ENCODE measurements around the gene SYNGR3. TPM values are rescaled to one million over a fixed set of nuclear protein-coding genes. Genes with fewer than 3 reads are reported as not detected.
A peak's percentile ranks its signal among the peaks of the same experiment; 100 is the strongest.

Gene SYNGR3
- total and polyA plus RNA-seq, 9 donors: 0.42 to 4.0 (median 0.87) TPM

- Histone ChIP-seq H3K27me3 (no peaks in the 10 kb centered on the region), H3K36me3 (no peaks in the 10 kb centered on the region), H3K4me3 (no peak overlapping the region), H3K9me3 (no peaks in the 10 kb centered on the region), H3K4me1 (ENCODE audit: insufficient read depth) (peaks cover 7% of the 10 kb centered on the region), H3K27ac (no peak overlapping the region)
- TF ChIP-seq, protein P1, sequence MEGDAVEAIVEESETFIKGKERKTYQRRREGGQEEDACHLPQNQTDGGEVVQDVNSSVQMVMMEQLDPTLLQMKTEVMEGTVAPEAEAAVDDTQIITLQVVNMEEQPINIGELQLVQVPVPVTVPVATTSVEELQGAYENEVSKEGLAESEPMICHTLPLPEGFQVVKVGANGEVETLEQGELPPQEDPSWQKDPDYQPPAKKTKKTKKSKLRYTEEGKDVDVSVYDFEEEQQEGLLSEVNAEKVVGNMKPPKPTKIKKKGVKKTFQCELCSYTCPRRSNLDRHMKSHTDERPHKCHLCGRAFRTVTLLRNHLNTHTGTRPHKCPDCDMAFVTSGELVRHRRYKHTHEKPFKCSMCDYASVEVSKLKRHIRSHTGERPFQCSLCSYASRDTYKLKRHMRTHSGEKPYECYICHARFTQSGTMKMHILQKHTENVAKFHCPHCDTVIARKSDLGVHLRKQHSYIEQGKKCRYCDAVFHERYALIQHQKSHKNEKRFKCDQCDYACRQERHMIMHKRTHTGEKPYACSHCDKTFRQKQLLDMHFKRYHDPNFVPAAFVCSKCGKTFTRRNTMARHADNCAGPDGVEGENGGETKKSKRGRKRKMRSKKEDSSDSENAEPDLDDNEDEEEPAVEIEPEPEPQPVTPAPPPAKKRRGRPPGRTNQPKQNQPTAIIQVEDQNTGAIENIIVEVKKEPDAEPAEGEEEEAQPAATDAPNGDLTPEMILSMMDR (IDR thresholded peaks at IDR 0.05): no peak
- TF ChIP-seq POLR2A (IDR thresholded peaks at IDR 0.05): no peak
- TF ChIP-seq EP300 (IDR thresholded peaks at IDR 0.05): no peak
- intact Hi-C loops (cut with DNase I): no loop called here
- 0 to 2% (median 1%) methylated on average over 6 to 25 of the region's 25 CpGs for WGBS, 3 donors
- DNase-seq: no peak
Measured at GRCh38 chr16:1990101-1990350, 256 bp downstream of the SYNGR3 start.

DNA sequence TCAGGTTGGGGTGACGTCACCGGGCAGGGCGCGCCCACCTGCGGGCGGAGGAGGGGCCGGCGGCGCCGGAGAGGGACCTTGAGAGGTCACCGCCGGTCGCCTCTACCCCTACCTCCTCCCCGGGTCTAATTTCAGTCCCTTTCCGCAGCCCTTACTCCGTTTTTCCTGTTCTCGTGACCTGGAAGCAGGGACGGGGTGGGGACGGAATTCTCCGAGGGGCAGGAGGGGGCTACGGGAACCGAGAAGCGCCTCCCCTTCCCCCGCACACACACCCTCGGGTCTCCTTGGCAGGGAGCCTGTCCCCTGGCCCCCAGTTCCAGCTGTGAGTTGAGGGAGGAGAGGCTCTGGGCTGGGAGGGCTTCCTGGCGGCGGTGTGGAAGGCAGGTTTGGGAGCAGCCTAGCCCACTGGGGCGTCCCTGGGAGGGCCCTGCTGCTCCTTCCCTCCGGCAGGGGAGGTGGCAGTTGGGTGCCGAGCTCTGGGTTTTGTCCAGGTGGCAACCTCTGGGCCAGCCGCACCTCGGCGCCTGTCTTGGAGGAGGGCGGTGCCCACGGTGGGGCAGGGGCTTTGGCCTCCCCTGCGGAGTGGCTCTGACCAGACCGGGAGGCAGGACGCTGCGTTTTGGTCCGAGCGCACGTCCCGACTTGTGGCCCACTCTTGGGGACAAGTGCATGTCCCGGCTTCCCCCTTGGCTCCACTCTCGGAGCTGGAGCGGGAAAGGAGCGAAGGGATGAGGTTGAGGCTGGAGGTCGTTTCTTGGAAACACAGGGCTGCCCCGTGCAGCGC, 773 bp downstream of the SYNGR3 start:
- 2 to 3% (median 2%) methylated on average over 46 to 50 of the region's 50 CpGs for WGBS, 3 donors
- Histone ChIP-seq H3K4me1 (ENCODE audit: insufficient read depth) (peaks cover 7% of the 10 kb centered on the region), H3K27me3 (no peaks in the 10 kb centered on the region)

GRCh38 chr16:1991135-1991551, 1.4 kb downstream of the SYNGR3 start:
- H3K4me3 ChIP-seq: no peak overlapping the region
- H3K27me3 ChIP-seq: no peaks in the 10 kb centered on the region
- DNase-seq: no peak
- no peaks in the 10 kb centered on the region for H3K9me3 ChIP-seq
- 5 to 9% (median 6%) methylated on average over 16 to 18 of the region's 18 CpGs for WGBS, 3 donors
- H3K4me1 ChIP-seq (ENCODE audit: insufficient read depth): peaks cover 7% of the 10 kb centered on the region
- H3K36me3 ChIP-seq: no peaks in the 10 kb centered on the region
- TF ChIP-seq POLR2A (IDR thresholded peaks at IDR 0.05) (no peak), EP300 (IDR thresholded peaks at IDR 0.05) (no peak)
- TF ChIP-seq, protein P1 (IDR thresholded peaks at IDR 0.05): no peak
- intact Hi-C loops (cut with DNase I): no loop called here
- no peak overlapping the region for H3K27ac ChIP-seq

More for the DNA sequence above, 773 bp downstream of the SYNGR3 start:
- DNase-seq: peak in 1 of 5 donors; percentile 47
- intact Hi-C loops (cut with DNase I): no loop called here
- Histone ChIP-seq H3K9me3 (no peaks in the 10 kb centered on the region), H3K36me3 (no peaks in the 10 kb centered on the region), H3K4me3 (no peak overlapping the region), H3K27ac (no peak overlapping the region)
- no peak for TF ChIP-seq EP300 (IDR thresholded peaks at IDR 0.05)
- TF ChIP-seq, protein P1 (IDR thresholded peaks at IDR 0.05): no peak
- TF ChIP-seq POLR2A (IDR thresholded peaks at IDR 0.05): no peak

- DNase-seq: no peak
- Histone ChIP-seq H3K27ac (no peak overlapping the region), H3K4me3 (peak overlapping the region; percentile 27), H3K4me1 (ENCODE audit: insufficient read depth) (peaks cover 7% of the 10 kb centered on the region), H3K9me3 (no peaks in the 10 kb centered on the region), H3K27me3 (no peaks in the 10 kb centered on the region), H3K36me3 (no peaks in the 10 kb centered on the region)
- TF ChIP-seq EP300 (IDR thresholded peaks at IDR 0.05): no peak
- TF ChIP-seq POLR2A (IDR thresholded peaks at IDR 0.05): no peak
- TF ChIP-seq, protein P1 (IDR thresholded peaks at IDR 0.05): no peak
- intact Hi-C loops (cut with DNase I): no loop called here
- 8 to 12% (median 9%) methylated on average over 22 of the region's 22 CpGs for WGBS, 3 donors
Measured at GRCh38 chr16:1991588-1991947, 1.8 kb downstream of the SYNGR3 start.
